ENCODE results near the gene ZSCAN9.

The ZSCAN9 gene

DNA sequence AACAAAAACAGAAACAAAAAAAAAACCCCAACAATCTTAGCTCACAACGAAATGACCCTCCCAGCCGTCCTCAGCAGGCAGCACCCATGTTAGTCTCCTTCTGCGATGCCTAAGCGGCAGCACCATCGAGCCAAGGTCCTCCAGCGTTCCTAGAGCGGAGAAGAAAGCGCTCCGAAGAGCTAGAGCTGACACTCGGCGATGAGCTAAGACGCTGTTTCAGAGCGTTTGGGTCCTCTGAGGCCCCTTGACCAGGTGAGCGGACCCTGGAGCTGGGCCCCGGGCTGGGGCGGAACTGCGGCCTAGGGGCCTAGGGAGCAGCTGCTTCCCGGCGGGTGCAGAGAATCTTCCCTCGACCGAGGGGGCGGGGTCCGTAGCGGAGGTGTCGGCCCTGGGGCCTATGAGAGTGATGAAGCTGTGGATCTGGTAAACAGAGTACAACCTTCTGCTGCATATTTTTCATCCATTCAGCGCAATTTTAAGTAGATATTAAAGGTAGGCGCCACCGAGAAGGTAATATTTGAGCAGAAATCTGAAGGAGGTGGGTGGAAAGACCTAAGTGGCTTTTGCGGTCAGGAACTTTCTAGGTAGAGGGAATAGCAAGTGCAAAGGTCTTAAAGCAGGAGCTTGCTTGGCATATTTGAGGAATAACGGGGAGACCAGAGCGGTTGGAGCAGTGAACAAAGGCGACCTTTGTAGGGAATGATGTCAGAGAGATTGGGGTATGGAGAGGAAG lies 42.1 kb downstream of the ZSCAN9 start, which contains the start of gene ZSCAN26:
Gene ZSCAN26 (plus strand): TSS at position 182 of the 733 bp plus-strand sequence. CDS start 4,777 bp downstream, outside the sequence.
- DNase-seq (ENCODE audit: low read depth), result peak; percentile 79

- no peak for DNase-seq (ENCODE audit: low read depth)
These were observed 42.6 kb downstream of the ZSCAN9 start for GRCh38 chr6:28267695-28268059.

DNA sequence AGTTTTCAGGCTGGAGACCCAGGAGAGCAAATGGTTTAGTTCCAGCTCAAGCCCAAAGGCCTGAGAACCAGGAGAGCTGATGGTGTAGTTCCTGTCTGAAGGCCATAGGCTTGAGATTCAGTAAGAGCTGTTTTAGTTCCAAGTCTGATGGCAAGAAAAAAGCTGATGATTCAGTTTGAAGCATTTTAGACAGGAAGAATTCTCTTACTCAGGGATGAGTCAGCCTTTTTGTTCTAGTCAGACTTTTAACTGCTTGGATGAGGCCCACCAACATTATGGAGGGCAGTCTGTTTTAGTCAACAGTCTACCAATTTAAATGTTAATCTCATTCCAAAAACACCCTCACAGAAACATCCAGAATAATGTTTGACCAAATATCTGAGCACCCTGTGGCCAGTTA lies 44.4 kb downstream of the ZSCAN9 start:
- DNase-seq (ENCODE audit: low read depth), result no peak

DNA sequence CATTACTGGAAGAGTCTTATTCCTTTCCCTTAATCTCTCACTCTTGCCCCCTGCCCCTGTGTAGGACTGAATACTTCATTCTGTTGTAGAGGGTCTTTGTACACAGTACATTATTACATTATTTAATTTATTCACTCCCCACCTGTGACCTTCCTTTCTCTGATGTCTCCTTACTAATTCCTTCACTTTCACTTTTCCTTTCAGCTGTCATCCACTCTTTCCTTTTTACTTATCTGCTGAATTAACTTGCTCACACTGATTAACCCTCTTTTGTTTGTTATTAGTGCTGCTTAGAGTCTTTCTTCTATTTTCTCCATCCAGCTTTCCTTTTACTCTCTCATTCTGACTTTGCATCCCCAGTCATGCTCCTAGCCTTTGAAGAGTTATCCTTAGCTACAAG lies 49.8 kb downstream of the ZSCAN9 start:
- no peak for DNase-seq (ENCODE audit: low read depth)

DNA sequence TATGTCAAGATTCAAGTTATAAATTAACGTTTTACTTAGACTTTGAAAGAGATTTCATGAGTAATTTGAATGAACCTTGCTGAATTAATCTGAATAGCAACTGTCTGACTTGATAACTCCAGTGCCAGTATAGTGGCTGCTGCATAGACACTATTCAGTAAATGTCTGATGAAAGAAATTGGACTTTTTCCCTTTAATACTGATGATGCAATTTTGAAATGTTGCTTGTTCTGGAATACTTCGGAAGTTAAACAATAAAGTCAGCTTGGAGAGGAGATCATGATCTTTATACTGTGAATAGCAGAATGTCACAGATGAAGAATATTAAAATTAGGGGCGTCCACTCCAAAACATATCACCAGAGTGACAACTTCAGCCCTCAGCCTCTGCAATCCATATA lies 52.7 kb downstream of the ZSCAN9 start:
- no peak for DNase-seq (ENCODE audit: low read depth)

DNA sequence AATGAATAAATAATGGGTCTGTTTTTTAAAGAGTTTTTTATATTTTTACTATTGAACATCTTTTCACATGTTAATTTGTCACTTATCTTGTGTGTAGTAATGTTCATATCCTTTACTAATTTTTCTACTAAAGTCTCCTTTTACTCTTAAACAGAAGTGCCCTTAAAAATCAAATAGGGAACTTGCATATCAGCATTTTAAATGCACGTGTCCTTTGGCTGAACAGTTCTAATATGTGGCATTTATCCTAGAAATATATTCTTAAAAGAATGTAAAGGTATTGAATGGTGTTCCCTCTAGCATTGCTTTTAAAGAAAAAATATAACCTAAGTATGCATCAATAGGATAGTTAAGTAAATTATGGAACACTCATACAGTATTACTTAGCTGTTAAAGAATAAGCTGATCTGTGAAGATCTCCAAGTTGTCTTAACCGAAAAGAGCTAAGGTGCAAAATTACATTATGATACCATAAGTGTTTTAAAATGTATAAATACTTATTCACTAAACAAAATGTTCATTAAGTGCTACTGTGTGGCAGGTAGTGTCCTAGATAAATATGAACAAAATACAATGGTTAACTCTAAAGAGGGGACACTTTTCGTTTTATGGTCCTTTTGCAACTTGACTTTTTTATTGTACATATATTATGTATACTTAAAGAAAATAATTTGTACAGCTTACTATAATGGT lies 55.7 kb downstream of the ZSCAN9 start:
- no peak for DNase-seq (ENCODE audit: low read depth)

DNA sequence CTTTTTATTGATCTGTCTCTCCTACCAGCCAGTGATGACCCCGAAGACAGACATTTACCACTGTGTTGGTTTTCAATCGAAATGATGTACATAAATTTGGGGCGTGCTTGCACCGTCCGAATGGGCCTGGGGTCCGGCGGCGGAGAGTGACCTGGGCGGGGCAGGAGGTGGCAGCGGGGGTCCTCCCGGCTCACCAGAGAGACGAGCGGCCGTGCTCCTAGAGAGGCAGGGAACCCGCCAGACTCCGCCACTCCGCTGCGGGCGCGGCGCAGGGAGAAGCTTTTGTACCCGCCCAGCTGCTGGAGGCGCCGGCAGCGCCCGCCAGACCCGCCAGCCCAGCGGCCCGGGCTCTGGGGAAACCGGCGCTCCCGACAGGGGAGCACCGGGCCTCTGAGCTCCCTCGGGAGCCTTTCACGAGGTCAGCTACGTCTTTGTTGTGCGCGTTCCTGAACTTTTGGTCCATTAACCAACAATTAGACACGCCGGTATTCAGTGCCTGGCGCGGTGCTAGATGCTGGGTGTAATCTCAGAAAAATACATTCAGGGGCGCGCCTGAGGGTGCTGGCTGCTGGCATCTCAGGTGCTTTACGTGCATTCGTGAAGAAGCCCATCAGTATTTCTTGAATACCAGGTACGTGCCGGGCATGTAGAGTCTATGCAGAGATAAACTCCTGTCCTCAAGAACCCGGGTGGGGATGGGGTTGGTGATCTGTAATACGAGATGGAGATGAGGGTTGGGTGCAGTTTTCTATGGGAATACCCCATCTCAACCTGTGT lies 56.4 kb downstream of the ZSCAN9 start, which contains the start of gene PGBD1:
Gene PGBD1 (plus strand): TSS at position 285 of the 777 bp plus-strand sequence. CDS start 2,242 bp downstream, outside the sequence.
- DNase-seq (ENCODE audit: low read depth), result no peak

- no peak for DNase-seq (ENCODE audit: low read depth)
These were observed 57.9 kb downstream of the ZSCAN9 start for GRCh38 chr6:28282926-28283325.

All from stimulated activated CD8-positive, alpha-beta memory T cell treated with anti-CD3 and anti-CD28 coated beads, Interleukin-15, amount 100 ng/mL, for 1 hour (primary cell).